ENCODE data around the gene GALNT16. TPM values are rescaled to one million over a fixed set of nuclear protein-coding genes. Genes with fewer than 3 reads are reported as not detected.

GALNT16 gene
- total RNA-seq, 1 donor from 2014 or later: 3.5 TPM

DNA sequence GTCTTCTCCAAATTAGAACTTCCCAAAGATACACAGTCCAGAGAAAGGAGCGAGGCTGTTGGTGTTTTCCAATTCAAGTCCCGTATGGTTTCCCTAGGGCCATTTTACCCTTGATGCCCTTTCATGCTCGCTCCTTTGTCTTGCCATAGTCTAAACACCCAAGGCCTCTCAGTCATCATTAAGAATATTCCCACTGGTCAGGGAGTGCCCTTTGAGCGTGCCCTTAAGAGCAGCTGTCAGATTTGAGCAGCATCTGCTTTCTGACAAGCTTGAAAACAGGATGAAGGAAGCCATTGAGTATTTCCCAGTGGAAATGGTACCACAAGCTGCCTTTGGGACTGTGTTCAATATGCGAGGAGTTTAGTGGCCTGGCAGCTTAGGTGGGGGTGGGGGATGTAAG lies 10.4 kb upstream of the GALNT16 start:
- Mint-ChIP-seq H3K27me3 (ENCODE audit: insufficient read depth, low read depth) (no peaks in the 10 kb centered on the region), H3K4me3 (no peak overlapping the region), H3K4me1 (peaks cover 2% of the 10 kb centered on the region), H3K9me3 (no peaks in the 10 kb centered on the region), H3K36me3 (peaks cover 5% of the 10 kb centered on the region), H3K27ac (no peak overlapping the region)
- H3K9me3 ChIP-seq (ENCODE audit: low read depth): no peaks in the 10 kb centered on the region
- no peak overlapping the region for H2AFZ ChIP-seq (replicated peaks)
- no peak overlapping the region for H3K4me3 ChIP-seq
- no peaks in the 10 kb centered on the region for H3F3A ChIP-seq (ENCODE audit: low read depth)
- TF ChIP-seq, protein P1, sequence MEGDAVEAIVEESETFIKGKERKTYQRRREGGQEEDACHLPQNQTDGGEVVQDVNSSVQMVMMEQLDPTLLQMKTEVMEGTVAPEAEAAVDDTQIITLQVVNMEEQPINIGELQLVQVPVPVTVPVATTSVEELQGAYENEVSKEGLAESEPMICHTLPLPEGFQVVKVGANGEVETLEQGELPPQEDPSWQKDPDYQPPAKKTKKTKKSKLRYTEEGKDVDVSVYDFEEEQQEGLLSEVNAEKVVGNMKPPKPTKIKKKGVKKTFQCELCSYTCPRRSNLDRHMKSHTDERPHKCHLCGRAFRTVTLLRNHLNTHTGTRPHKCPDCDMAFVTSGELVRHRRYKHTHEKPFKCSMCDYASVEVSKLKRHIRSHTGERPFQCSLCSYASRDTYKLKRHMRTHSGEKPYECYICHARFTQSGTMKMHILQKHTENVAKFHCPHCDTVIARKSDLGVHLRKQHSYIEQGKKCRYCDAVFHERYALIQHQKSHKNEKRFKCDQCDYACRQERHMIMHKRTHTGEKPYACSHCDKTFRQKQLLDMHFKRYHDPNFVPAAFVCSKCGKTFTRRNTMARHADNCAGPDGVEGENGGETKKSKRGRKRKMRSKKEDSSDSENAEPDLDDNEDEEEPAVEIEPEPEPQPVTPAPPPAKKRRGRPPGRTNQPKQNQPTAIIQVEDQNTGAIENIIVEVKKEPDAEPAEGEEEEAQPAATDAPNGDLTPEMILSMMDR (IDR thresholded peaks at IDR 0.05): no peak
- TF ChIP-seq EZH2phosphoT487 (IDR thresholded peaks at IDR 0.05) (no peak), EZH2 (IDR thresholded peaks at IDR 0.05) (no peak)
- H3K4me1 ChIP-seq: no peaks in the 10 kb centered on the region
- H3K27me3 ChIP-seq: no peaks in the 10 kb centered on the region
- H3K36me3 ChIP-seq: no peaks in the 10 kb centered on the region
- H3K9ac ChIP-seq: no peak overlapping the region
- no peak overlapping the region for H3K27ac ChIP-seq
- no peaks in the 10 kb centered on the region for H4K20me1 ChIP-seq (ENCODE audit: low read depth)
- H3K79me2 ChIP-seq (ENCODE audit: low read depth): no peaks in the 10 kb centered on the region
- no peak for DNase-seq (ENCODE audit: low spot score)
- no peak overlapping the region for H3K4me2 ChIP-seq

DNA sequence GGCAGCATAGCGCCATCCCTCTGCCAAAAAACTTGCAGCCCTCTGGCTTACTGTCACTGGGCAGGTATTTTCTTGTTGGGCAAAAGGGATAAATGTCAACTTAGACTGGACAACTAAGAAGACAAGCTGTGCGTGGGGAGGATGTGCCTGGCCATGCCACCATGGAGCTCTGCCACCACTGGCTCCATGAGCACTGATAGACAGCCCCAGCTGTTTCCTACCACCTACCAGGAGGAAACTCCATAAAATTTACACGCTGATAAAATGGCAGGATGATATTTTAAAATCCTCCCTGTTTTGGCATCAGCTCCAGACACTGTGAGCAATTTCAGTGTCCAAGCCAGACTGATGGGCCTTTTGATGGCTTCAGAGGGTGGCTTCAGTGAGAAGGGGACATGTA lies 7.1 kb upstream of the GALNT16 start:
- no peaks in the 10 kb centered on the region for H3K9me3 Mint-ChIP-seq
- no peaks in the 10 kb centered on the region for H3K4me1 ChIP-seq
- TF ChIP-seq EZH2phosphoT487 (IDR thresholded peaks at IDR 0.05) (no peak), EZH2 (IDR thresholded peaks at IDR 0.05) (no peak)
- TF ChIP-seq, protein P1 (IDR thresholded peaks at IDR 0.05): no peak

DNA sequence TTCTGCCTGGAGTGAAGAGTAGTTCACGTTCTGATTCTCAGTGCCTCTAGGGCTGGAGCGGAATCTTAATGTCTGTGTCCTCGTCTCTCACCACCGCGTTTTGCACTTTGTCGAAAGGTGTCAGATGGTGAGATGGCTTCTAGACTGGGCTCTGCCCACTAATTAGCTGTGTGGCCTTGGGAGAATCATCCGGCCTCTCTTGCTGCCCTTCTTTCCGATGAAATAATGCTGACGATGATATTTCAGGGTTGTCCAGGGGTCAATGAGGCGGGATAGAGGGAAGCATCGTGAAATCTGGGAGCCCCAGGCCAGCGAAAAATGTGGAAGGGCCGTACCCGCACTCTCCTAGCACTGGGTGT lies 811 bp upstream of the GALNT16 start:
- TF ChIP-seq, protein P1 (IDR thresholded peaks at IDR 0.05): no peak
- TF ChIP-seq EZH2 (IDR thresholded peaks at IDR 0.05) (no peak), EZH2phosphoT487 (IDR thresholded peaks at IDR 0.05) (no peak)
- peaks cover 22% of the 10 kb centered on the region for H3K4me1 ChIP-seq
- H3K27me3 Mint-ChIP-seq (ENCODE audit: insufficient read depth, low read depth): peaks cover 3% of the 10 kb centered on the region

More for the DNA sequence above, 7.1 kb upstream of the GALNT16 start:
- no peak overlapping the region for H2AFZ ChIP-seq (replicated peaks)
- peak overlapping the region; percentile 43 for H3K27ac Mint-ChIP-seq
- H3F3A ChIP-seq (ENCODE audit: low read depth): no peaks in the 10 kb centered on the region
- H3K36me3 Mint-ChIP-seq: peaks cover 5% of the 10 kb centered on the region
- H3K27ac ChIP-seq: no peak overlapping the region
- H3K4me2 ChIP-seq: no peak overlapping the region
- H3K4me3 ChIP-seq: no peak overlapping the region
- no peak for DNase-seq (ENCODE audit: low spot score)
- no peaks in the 10 kb centered on the region for H3K79me2 ChIP-seq (ENCODE audit: low read depth)
- H3K4me3 Mint-ChIP-seq: no peak overlapping the region
- peaks cover 5% of the 10 kb centered on the region for H3K4me1 Mint-ChIP-seq
- peaks cover 27% of the 10 kb centered on the region for H3K27me3 ChIP-seq
- no peak overlapping the region for H3K9ac ChIP-seq
- H3K27me3 Mint-ChIP-seq (ENCODE audit: insufficient read depth, low read depth): no peaks in the 10 kb centered on the region
- no peaks in the 10 kb centered on the region for H4K20me1 ChIP-seq (ENCODE audit: low read depth)
- H3K36me3 ChIP-seq: no peaks in the 10 kb centered on the region
- H3K9me3 ChIP-seq (ENCODE audit: low read depth): no peaks in the 10 kb centered on the region

More for the DNA sequence above, 811 bp upstream of the GALNT16 start:
- H3K4me1 Mint-ChIP-seq: peaks cover 39% of the 10 kb centered on the region
- Histone ChIP-seq H3K9me3 (ENCODE audit: low read depth) (no peaks in the 10 kb centered on the region), H3K4me3 (peak overlapping the region; percentile 72), H3K36me3 (no peaks in the 10 kb centered on the region), H3K27me3 (peaks cover 72% of the 10 kb centered on the region), H2AFZ (replicated peaks) (peak overlapping the region; percentile 92), H3K4me2 (peak overlapping the region; percentile 95), H3K9ac (no peak overlapping the region), H3K79me2 (ENCODE audit: low read depth) (no peaks in the 10 kb centered on the region), H4K20me1 (ENCODE audit: low read depth) (peaks cover 22% of the 10 kb centered on the region), H3K27ac (no peak overlapping the region), H3F3A (ENCODE audit: low read depth) (peaks cover 29% of the 10 kb centered on the region)
- H3K4me3 Mint-ChIP-seq: peak overlapping the region; percentile 85
- H3K9me3 Mint-ChIP-seq: no peaks in the 10 kb centered on the region
- peaks cover 5% of the 10 kb centered on the region for H3K36me3 Mint-ChIP-seq
- no peak for DNase-seq (ENCODE audit: low spot score)
- H3K27ac Mint-ChIP-seq: no peak overlapping the region
